KBM-7 (cell line): Measurements from ENCODE around the gene EML1.

Experiments
- DNase-seq: peaks from one replicate; pipeline ENCODE4 v3.0.0-alpha.2; 2015
- in situ Hi-C: fragments of 300-500 bp; cut with MboI; formaldehyde crosslinking; loops from 2 replicates; pipeline ENCODE4 v1.14.3; 2020; ENCODE audit warnings: low sequenced_read_pairs, low pct_unique_long_range_greater_than_20kb, mixed read lengths

EML1 gene

GRCh38 chr14:99800781-99801180 is 7.6 kb downstream of the EML1 start:
- DNase-seq, result no peak
- in situ Hi-C loops, result no loop called here

GRCh38 chr14:99802301-99803105 is 9.3 kb downstream of the EML1 start:
- DNase-seq, result no peak
- in situ Hi-C loops, result no loop called here

GRCh38 chr14:99803106-99803775 is 10.0 kb downstream of the EML1 start:
- no peak for DNase-seq
- in situ Hi-C loops, result no loop called here

GRCh38 chr14:99803803-99804202 is 10.6 kb downstream of the EML1 start:
- in situ Hi-C loops, result no loop called here
- no peak for DNase-seq

GRCh38 chr14:99805757-99806439 is 12.7 kb downstream of the EML1 start:
- in situ Hi-C loops, result no loop called here
- DNase-seq, result no peak

GRCh38 chr14:99806836-99807235 is 13.6 kb downstream of the EML1 start:
- no peak for DNase-seq

GRCh38 chr14:99807413-99808153 is 14.4 kb downstream of the EML1 start:
- in situ Hi-C loops, result no loop called here
- DNase-seq, result no peak

More at GRCh38 chr14:99806836-99807235, 13.6 kb downstream of the EML1 start:
- in situ Hi-C loops, result no loop called here

- DNase-seq, result no peak
- in situ Hi-C loops, result no loop called here
Measured at GRCh38 chr14:99808154-99808505, 14.9 kb downstream of the EML1 start.

- in situ Hi-C loops, result no loop called here
- no peak for DNase-seq
Measured at GRCh38 chr14:99808515-99808914, 15.3 kb downstream of the EML1 start.

- no peak for DNase-seq
- in situ Hi-C loops, result no loop called here
Measured at GRCh38 chr14:99809360-99809759, 16.1 kb downstream of the EML1 start.

- in situ Hi-C loops, result no loop called here
- no peak for DNase-seq
Measured at GRCh38 chr14:99809859-99810558, 16.8 kb downstream of the EML1 start.

- DNase-seq, result no peak
- in situ Hi-C loops, result no loop called here
Measured at GRCh38 chr14:99810559-99810874, 17.3 kb downstream of the EML1 start.

- DNase-seq, result no peak
- in situ Hi-C loops, result no loop called here
Measured at GRCh38 chr14:99812096-99812750, 19.0 kb downstream of the EML1 start.

GRCh38 chr14:99812892-99813291 is 19.7 kb downstream of the EML1 start:
- no peak for DNase-seq

GRCh38 chr14:99815696-99816095 is 22.5 kb downstream of the EML1 start:
- in situ Hi-C loops, result no loop called here
- no peak for DNase-seq

More at GRCh38 chr14:99812892-99813291, 19.7 kb downstream of the EML1 start:
- in situ Hi-C loops, result no loop called here

GRCh38 chr14:99816217-99816616 is 23.0 kb downstream of the EML1 start:
- in situ Hi-C loops, result no loop called here
- no peak for DNase-seq

GRCh38 chr14:99816642-99817041 is 23.4 kb downstream of the EML1 start:
- in situ Hi-C loops, result no loop called here
- DNase-seq, result no peak

- in situ Hi-C loops, result no loop called here
- DNase-seq, result no peak
Measured at GRCh38 chr14:99817331-99817730, 24.1 kb downstream of the EML1 start.
